Spleen (tissue), 11 donors: ENCODE results near the gene KLHDC9. TPM values are rescaled to one million over a fixed set of nuclear protein-coding genes. Genes with fewer than 3 reads are reported as not detected.

Experiments used
- DNase-seq: peaks from one replicate; pipeline ENCODE4 v3.0.0-alpha.2; 2020
- H3K27ac ChIP-seq, 8 donors: fragments of 200-600 bp; sonication (generic) in 7 of 8; 1 replicate in 4 of 8; 2 replicates in 4 of 8; pipeline versions ENCODE4 v1.5.0 to v1.8.0; 2016 to 2021; ENCODE audit warnings: inconsistent platforms in 4 of 8, mild to moderate bottlenecking in 4 of 8, moderate library complexity in 1 of 8
- H3K27me3 ChIP-seq, 7 donors: fragments of 200-600 bp; sonication (generic) in 6 of 7; replicated peaks in 1 of 7; 1 replicate in 4 of 7; 2 replicates in 3 of 7; pipeline versions ENCODE4 v1.5.0 to v1.8.0; 2016 to 2021; ENCODE audit warnings: inconsistent platforms in 3 of 7, mild to moderate bottlenecking in 1 of 7
- H3K36me3 ChIP-seq, 6 donors: fragments of 200-600 bp; sonication (generic) in 5 of 6; 1 replicate in 4 of 6; 2 replicates in 2 of 6; pipeline versions ENCODE4 v1.5.0 to v1.8.0; 2016 to 2021; ENCODE audit warnings: inconsistent platforms in 2 of 6
- H3K4me1 ChIP-seq, 6 donors: fragments of 200-600 bp; sonication (generic) in 5 of 6; 1 replicate in 3 of 6; 2 replicates in 3 of 6; pipeline versions ENCODE4 v1.5.0 to v1.8.0; 2016 to 2021; ENCODE audit warnings: inconsistent platforms in 3 of 6
- H3K4me3 ChIP-seq, 8 donors: fragments of 200-600 bp; sonication (generic) in 7 of 8; 1 replicate in 4 of 8; 2 replicates in 4 of 8; pipeline versions ENCODE4 v1.5.0 to v1.8.0; 2016 to 2021; ENCODE audit warnings: inconsistent platforms in 4 of 8, mild to moderate bottlenecking in 4 of 8, moderate library complexity in 2 of 8
- H3K9me3 ChIP-seq, 8 donors: fragments of 200-600 bp; sonication (generic) in 7 of 8; 1 replicate in 4 of 8; 2 replicates in 4 of 8; pipeline versions ENCODE4 v1.5.0 to v1.8.0; 2016 to 2021; ENCODE audit warnings: inconsistent platforms in 4 of 8
- CTCF ChIP-seq, 11 experiments: fragments of 200-600 bp in 7 of 11; fragments of 450-650 bp in 4 of 11; sonication (generic) in 4 of 11; IDR thresholded peaks in 8 of 11; conservative IDR thresholded peaks in 3 of 11; 1 replicate in 7 of 11; 2 replicates in 4 of 11; pipeline versions ENCODE4 v1.4.0 to v1.8.0; 2016 to 2021; ENCODE audit warnings: antibody characterized with exemption in 11 of 11, inconsistent platforms in 4 of 11, mild to moderate bottlenecking in 1 of 11
- POLR2A ChIP-seq, 3 donors: fragments of 450-650 bp; IDR thresholded peaks; one replicate each; pipeline ENCODE4 v1.5.1; 2017; ENCODE audit warnings: antibody characterized with exemption in 3 of 3, mild to moderate bottlenecking in 1 of 3
- POLR2AphosphoS5 ChIP-seq, 3 donors: sonication (generic); formaldehyde crosslinking; IDR thresholded peaks; one replicate each; pipeline ENCODE4 v1.5.1; 2017; ENCODE audit warnings: antibody characterized with exemption in 3 of 3
- WGBS, 5 donors: extraction: QIAGEN DNeasy Blood & Tissue Kit in 3 of 5; methylation state at CpG; one replicate each; pipeline versions ENCODE4 v1.1.5 to v1.1.7; 2013 to 2018; 5-methylcytosine and 5-hydroxymethylcytosine counted together
- intact Hi-C: fragments of 100-400 bp; cut with DNase I; formaldehyde crosslinking; loops from one replicate; pipeline ENCODE4 v1.15.0; 2023; ENCODE audit warnings: low total_unique reads
- polyA plus RNA-seq, 3 donors: library from polyadenylated mRNA; stranded (reverse); fragments of 200-250 nt; gene quantifications; one replicate each; pipeline ENCODE4 v1.2.1, GENCODE V29; 2013
- total RNA-seq, 7 donors: library from RNA; depleted of rRNA in 3 of 7; stranded (reverse); fragments of >200 nt in 3 of 7; fragmentation: NEBNext Ultra II Directional in 4 of 7; extraction: Animal tissue kit (Norgen Biotek cat#: 25700) in 4 of 7; gene quantifications; one replicate each; pipeline versions ENCODE4 v1.1.0 to v1.2.1, GENCODE V29; 2016 to 2021
- donor health status: healthy with polysubstance abuse.
- donor health status: DM: no; HTN: no; CAD: no; lungs with moderate emphysema.
- donor health status: DM: no; HTN: no; CAD: no.
- donor health status: Bipolar disorder and iron deficiency.
- donor health status: healthy.
- donor health status: DM: no; HTN: no; CAD: no.
- donor health status: DM: yes; HTN: yes; CAD: no.

Gene KLHDC9
- total and polyA plus RNA-seq, 10 donors: 1.1 to 3.9 (median 1.7) TPM

GRCh38 chr1:161091796-161092507, 6.2 kb upstream of the KLHDC9 start:
- no peaks in the 10 kb centered on the region for H3K36me3 ChIP-seq
- H3K4me3 ChIP-seq: no peak overlapping the region
- no peaks in the 10 kb centered on the region for H3K9me3 ChIP-seq
- 92 to 98% (median 96%) methylated on average over 7 of the region's 7 CpGs for WGBS, 5 donors
- TF ChIP-seq POLR2AphosphoS5 (IDR thresholded peaks at IDR 0.05): no peak
- TF ChIP-seq CTCF (IDR thresholded peaks at IDR 0.05 in 8 of 11, conservative IDR thresholded peaks at IDR 0.05 in 3 of 11): no peak
- no peak for TF ChIP-seq POLR2A (IDR thresholded peaks at IDR 0.05)
- DNase-seq: no peak
- no peaks in the 10 kb centered on the region for H3K27me3 ChIP-seq
- H3K4me1 ChIP-seq: peaks cover under 1 to 20% (median 10%) of the 10 kb centered on the region in 6 donors
- intact Hi-C loops: loop anchor here (10.0 kb wide), 1 partner anchor 47 kb away; the partner anchor contains the start of gene USF1
- H3K27ac ChIP-seq: no peak overlapping the region

- Histone ChIP-seq H3K27me3 (no peaks in the 10 kb centered on the region), H3K9me3 (no peaks in the 10 kb centered on the region), H3K4me3 (no peak overlapping the region), H3K4me1 (peaks cover 5 to 27% (median 16%) of the 10 kb centered on the region in 6 donors), H3K27ac (no peak overlapping the region), H3K36me3 (no peaks in the 10 kb centered on the region)
- TF ChIP-seq POLR2AphosphoS5 (IDR thresholded peaks at IDR 0.05) (no peak), CTCF (IDR thresholded peaks at IDR 0.05 in 8 of 11, conservative IDR thresholded peaks at IDR 0.05 in 3 of 11) (no peak), POLR2A (IDR thresholded peaks at IDR 0.05) (no peak)
- WGBS, 5 donors: 80 to 90% (median 84%) methylated on average over 3 of the region's 3 CpGs
- intact Hi-C loops: loop anchor here (10.0 kb wide), 1 partner anchor 48 kb away; the partner anchor contains the start of gene USF1
- DNase-seq: no peak
These were observed 5.5 kb upstream of the KLHDC9 start for GRCh38 chr1:161092621-161093028.

GRCh38 chr1:161094481-161094880, 3.7 kb upstream of the KLHDC9 start:
- DNase-seq: no peak
- intact Hi-C loops: loop anchor here (10.0 kb wide), 1 partner anchor 50 kb away; the partner anchor contains the start of gene USF1
- no peak overlapping the region for H3K27ac ChIP-seq
- no peak overlapping the region for H3K4me3 ChIP-seq
- 91 to 98% (median 97%) methylated on average over 14 of the region's 14 CpGs for WGBS, 5 donors
- no peak for TF ChIP-seq POLR2AphosphoS5 (IDR thresholded peaks at IDR 0.05)
- TF ChIP-seq POLR2A (IDR thresholded peaks at IDR 0.05): no peak
- TF ChIP-seq CTCF (IDR thresholded peaks at IDR 0.05 in 8 of 11, conservative IDR thresholded peaks at IDR 0.05 in 3 of 11): no peak
- H3K27me3 ChIP-seq: no peaks in the 10 kb centered on the region
- peaks cover 0 to 4% (median 0%) of the 10 kb centered on the region in 6 donors for H3K36me3 ChIP-seq
- no peaks in the 10 kb centered on the region for H3K9me3 ChIP-seq
- H3K4me1 ChIP-seq: peaks cover 15 to 37% (median 32%) of the 10 kb centered on the region in 6 donors

GRCh38 chr1:161095230-161095629, 2.9 kb upstream of the KLHDC9 start:
- H3K27ac ChIP-seq: no peak overlapping the region
- TF ChIP-seq CTCF (IDR thresholded peaks at IDR 0.05 in 8 of 11, conservative IDR thresholded peaks at IDR 0.05 in 3 of 11) (no peak), POLR2AphosphoS5 (IDR thresholded peaks at IDR 0.05) (no peak), POLR2A (IDR thresholded peaks at IDR 0.05) (no peak)

More at GRCh38 chr1:161095230-161095629, 2.9 kb upstream of the KLHDC9 start:
- Histone ChIP-seq H3K27me3 (no peaks in the 10 kb centered on the region), H3K4me1 (peaks cover 15 to 37% (median 32%) of the 10 kb centered on the region in 6 donors), H3K4me3 (no peak overlapping the region), H3K9me3 (no peaks in the 10 kb centered on the region), H3K36me3 (peaks cover 0 to 11% (median 3%) of the 10 kb centered on the region in 6 donors)
- intact Hi-C loops: loop anchor here (5.0 to 10.0 kb wide), 2 partner anchors 50 to 98 kb away; partner anchors contain the start of gene USF1
- 87 to 93% (median 90%) methylated on average over 6 of the region's 6 CpGs for WGBS, 5 donors
- DNase-seq: no peak
